AG20443 (cell line): Measurements from ENCODE around the gene CDCA7.
"Not testable (repeated sequence)": the region's sequence is repeated elsewhere in the genome, so short reads cannot be mapped to it uniquely, and the experiment has no call there.

Source experiments
- DNase-seq: peaks from one replicate; pipeline ENCODE4 v3.0.0; 2012; ENCODE audit warnings: low spot score, mixed read lengths

Gene CDCA7

GRCh38 chr2:173358616-173359015 is 3.9 kb downstream of the CDCA7 start:
- no peak for DNase-seq

DNA sequence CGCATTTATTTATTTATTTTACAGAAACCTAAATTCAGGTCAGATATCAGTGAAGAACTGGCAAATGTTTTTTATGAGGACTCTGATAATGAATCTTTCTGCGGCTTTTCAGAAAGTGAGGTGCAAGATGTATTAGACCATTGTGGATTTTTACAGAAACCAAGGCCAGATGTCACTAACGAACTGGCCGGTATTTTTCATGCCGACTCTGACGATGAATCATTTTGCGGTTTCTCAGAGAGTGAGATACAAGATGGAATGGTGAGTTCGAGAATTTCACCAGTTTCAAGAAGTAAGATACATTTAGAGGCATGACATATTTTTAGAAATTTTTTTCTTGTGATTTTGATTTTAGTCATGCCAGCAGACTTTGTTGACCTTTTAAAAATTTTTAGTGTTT is 4.6 kb downstream of the CDCA7 start:
- no peak for DNase-seq

DNA sequence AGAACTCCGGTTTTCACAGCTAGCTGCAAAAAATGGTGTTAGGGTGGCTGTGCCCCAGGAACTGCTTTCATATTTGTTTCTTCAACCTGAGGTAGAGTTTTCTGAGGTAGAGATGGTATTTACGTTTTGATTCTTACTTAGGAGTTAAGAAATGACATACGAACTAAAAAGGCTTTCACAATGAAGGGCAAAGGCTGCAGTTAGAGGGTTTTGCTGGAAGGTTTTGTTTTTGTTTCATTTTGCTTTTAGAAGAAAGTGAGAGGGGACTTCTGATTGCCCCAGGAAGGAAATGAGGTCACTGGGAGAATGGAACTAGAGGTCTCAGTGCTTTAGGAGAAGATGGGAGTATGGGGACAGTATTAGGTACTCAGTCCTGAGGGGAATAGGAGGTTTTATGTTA is 15.5 kb downstream of the CDCA7 start:
- DNase-seq: no peak

DNA sequence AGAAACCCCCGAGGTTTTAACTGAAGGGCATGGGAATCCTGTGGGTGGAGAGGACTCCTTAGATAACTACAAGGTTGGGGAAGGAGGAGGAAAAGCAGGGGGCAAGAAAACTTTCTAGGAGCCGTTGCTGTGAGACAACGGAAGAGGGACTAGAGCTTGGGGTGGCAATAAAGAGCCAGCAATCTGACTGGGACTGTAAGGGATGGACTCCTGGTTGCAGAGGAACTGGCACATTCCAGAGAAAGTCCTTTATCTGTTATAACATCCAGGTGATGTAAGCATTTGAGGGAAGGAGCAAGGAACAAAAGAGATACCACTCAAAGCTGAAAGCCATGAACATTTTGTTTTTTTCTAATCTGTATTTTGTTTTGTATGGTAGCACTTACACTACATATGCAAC is 16.4 kb downstream of the CDCA7 start:
- DNase-seq: no peak

- no peak for DNase-seq
Observed at GRCh38 chr2:173373290-173373689, 18.6 kb downstream of the CDCA7 start.

- no peak for DNase-seq
Observed at GRCh38 chr2:173374634-173375033, 20.0 kb downstream of the CDCA7 start.

DNA sequence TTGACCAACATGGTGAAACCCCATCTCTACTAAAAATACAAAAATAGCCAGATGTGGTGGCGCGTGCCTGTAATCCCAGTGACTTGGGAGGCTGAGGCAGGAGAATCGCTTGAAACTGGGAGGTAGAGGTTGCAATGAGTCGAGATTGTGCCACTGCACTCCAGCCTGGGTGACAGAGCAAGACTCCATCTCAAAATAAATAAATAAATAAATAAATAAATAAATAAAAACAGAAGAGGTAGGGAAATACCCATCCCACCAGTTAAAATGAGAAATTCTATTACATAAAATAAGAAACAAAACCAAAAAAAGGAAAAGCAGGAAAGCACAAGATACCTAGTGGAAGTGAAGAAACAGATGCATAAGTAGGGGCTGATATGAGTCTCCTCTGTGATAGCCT is 30.9 kb downstream of the CDCA7 start:
- DNase-seq: not testable (repeated sequence)

DNA sequence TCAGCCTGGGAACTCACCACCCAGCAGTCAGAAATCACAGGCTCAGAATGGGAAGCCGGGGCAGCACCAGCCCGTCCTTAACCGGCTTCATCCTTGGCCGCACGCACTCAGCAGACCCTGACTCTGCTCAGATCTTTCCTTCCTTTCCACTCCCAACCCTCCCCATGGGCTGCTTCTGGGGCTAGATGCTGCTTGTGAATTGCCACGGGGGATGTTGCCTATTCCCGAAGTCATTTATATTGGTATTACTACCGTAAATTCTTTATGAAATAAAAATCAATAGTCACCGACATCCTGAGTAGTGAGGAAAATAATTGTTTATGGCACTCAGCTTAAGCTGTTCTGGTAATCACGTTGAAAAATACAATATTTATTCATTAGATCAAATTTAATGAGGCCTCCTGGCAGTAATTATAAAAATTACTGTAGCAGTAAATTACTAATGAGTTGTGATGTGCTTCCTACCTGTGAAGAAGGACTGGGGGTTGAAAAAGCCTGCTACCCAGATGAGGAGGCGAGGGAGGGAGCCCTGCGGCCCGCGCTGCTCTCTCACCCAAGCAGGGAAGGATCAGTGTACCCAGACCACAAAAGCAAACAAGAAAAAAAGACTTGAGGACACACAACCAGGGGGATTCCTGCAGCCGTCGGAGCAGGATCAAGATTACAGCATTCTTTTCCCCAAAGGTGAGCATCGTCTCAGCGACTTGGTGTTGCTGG is 31.5 kb downstream of the CDCA7 start:
- DNase-seq: no peak

- DNase-seq: no peak
Observed at GRCh38 chr2:173386738-173387065, 32.0 kb downstream of the CDCA7 start.

DNA sequence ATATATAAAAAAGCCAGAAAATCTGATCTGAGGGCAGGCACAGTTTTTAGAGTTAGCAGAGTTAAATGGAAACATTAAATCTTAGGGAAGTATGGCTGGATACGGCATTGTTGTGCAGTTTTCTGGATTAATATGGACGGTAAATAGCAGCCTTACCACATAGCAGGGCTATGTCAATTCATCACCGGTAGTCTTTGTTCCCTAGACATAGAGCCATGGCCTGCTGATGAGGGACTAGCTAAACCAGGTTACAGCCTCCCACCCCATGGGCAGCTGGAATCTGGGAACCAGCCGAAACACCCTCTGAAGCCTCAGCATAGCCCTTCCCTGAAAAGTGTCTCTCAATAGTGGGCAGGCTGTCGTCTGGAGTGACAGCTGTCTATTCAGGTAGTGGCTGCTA is 32.4 kb downstream of the CDCA7 start:
- no peak for DNase-seq

DNA sequence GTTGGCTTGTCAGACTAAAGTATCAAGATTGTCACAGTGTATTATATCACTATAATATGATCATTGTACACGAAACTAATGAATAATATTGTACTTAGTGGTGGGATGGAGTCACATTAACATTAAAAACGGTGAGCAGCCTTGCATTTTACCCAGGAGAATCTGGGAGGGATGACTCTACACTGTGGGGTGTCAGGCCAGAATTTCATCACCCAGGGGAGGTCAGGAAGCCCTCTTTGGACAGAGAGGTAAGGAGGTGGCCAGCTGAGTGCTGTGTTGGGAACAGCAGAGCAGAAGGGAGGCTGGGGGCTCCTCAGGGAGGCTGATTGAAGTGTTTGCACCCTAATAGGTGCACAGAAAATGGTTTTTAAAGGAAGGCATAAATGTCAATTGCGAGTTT is 33.0 kb downstream of the CDCA7 start:
- DNase-seq: no peak

DNA sequence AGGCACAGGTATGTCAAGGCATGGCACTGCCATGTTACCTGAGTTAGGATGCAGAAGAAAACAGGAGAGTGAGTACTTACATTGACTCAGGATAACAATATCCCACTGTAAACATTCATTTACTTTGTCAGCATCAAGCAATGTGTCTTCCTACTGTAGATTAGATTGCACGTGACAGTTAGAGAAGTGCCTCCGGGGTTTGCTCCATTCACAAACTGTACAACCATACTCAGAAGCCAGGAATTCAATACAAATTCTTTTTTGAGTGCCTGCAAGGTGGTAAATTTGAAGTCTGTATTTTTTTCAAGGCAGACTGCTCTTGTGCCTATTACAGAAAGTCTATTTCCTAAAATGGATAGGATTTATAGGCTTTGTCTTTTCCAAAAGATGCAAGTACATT is 34.1 kb downstream of the CDCA7 start:
- no peak for DNase-seq

DNA sequence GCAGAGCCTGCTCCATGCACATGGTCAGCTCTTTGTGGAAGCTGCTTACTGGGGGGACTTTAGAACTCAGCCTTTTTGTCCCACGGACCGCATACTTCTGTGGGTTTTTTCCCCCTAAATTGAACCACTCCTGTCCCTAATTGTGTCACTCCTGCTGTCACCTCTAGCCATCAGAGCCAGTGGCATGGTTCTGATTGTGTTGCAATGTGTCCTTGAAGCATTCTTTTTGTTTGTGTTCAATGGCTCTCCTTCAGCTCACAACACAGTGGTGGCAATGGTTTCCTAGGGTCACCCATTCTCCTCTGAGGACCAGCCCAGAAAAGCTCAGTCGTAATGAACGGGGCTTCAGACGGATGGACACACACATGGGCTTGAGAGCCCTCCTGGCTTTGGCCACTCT is 35.4 kb downstream of the CDCA7 start:
- DNase-seq: no peak

DNA sequence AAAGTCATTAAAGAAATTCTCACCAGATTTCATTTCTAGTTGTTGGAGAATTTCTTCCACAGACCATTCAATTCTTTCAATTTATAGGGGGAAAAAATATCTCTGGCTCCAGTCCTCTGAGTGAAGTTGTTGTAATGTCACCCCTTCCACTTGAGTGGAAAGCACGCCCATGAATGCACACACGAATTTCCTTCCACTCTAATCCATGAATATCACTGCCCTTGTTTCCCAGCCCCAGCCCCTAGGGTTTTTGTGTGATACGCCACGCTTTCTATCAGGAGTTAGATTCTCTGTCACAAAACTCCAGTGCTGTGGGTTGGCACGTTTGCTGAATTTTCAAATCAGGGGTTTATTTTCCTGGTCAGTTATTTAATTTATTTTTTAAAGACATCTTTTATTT is 38.1 kb downstream of the CDCA7 start:
- no peak for DNase-seq

DNA sequence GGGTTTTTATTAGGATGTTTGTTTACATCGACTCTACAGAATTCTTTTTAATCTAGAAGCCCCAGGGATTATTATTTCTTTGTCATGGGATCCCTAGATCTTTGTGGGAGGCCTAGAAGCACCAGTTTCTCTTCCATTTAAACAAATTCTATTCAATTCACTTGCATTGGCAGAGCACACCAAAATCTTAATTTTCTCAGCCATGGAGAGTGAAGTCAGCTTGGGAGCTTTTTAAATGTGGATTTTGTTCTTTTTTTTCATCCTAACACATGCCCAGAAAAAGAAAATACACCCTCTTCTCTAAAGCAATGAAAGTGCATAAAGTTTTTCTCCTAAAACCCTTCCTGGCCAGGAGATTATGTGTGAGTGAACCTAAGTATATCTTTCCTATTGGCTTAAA is 38.5 kb downstream of the CDCA7 start:
- DNase-seq: no peak

- no peak for DNase-seq
Observed at GRCh38 chr2:173393636-173394035, 39.0 kb downstream of the CDCA7 start.

GRCh38 chr2:173394091-173394974 is 39.7 kb downstream of the CDCA7 start:
- no peak for DNase-seq

- no peak for DNase-seq
Observed at GRCh38 chr2:173395567-173396351, 41.1 kb downstream of the CDCA7 start.

DNA sequence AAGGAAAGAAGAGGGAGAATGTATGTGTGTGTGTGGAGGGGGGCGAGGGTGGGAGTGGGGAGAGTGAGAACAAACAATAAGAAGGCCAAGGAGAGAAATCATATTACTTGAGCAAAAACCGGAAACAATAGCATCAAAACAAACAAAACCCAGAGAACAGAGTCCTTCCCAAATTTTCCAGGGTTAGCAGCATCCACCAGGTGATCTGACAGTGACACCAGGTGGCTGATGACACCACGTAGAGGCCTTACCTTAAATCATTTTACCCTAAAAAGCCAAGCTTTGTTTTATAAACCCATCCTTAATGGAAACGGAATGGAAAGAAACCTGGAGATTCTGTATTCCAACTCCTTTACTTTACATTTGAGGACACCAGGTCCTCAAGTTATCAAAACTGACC is 42.9 kb downstream of the CDCA7 start:
- no peak for DNase-seq

DNA sequence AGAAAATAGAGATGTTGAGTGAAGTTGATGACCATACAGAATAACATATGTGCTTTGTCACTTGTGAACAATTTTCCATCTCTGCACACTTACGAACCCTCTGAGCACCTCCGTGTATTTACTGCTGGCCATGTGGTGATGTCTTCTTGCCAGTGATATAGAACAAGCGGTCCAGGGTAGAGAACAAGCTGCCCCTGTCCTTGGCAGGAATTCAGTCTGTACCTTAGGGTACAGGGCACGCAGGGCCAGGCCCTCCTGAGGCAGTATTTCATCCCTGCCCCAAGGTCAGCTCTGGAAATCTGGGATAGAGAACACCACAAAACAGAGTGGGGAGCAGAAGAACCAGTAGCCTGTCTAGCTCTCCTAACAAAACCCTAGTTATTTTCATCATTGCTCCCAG is 44.6 kb downstream of the CDCA7 start:
- DNase-seq: no peak

DNA sequence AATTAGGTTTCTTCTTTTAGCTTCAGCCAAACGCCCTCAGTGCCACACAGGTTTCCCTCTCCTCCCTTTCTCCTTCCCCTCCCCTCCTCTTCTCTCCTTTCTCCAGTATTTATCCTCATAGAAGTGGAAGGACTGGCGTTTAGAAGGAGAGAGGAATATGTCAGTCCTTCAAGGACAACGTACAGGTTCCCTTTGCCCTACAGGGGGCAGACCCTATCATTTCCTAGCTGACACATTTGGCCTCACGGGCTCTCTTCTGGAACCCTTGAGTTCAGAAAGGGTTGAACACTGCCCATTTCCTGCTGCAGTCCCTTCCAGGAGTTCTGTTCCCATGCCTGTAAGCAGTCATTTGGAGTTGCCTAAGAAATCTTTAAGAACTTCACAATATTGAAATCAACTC is 46.1 kb downstream of the CDCA7 start:
- DNase-seq: no peak

- no peak for DNase-seq
Observed at GRCh38 chr2:173401716-173402326, 47.1 kb downstream of the CDCA7 start.
